HG03354 (cell line): ENCODE measurements around the gene ANP32B.
"Not testable (repeated sequence)": the region's sequence is repeated elsewhere in the genome, so short reads cannot be mapped to it uniquely, and the experiment has no call there.

Experiments
- ATAC-seq: cut with Tn5 transposase; IDR thresholded peaks from one replicate; pipeline ENCODE4 v1.9.1; 2021; ENCODE audit warnings: mild to moderate bottlenecking; ENCODE audit not compliant: unreplicated experiment, poor library complexity, severe bottlenecking

ANP32B gene

GRCh38 chr9:97987487-97987886, 4.3 kb downstream of the ANP32B start:
- ATAC-seq, result no peak

- no peak for ATAC-seq
Measured at GRCh38 chr9:97990259-97990658, 7.1 kb downstream of the ANP32B start.

- ATAC-seq, result no peak
Measured at GRCh38 chr9:97991818-97992217, 8.7 kb downstream of the ANP32B start.

GRCh38 chr9:97992219-97992618, 9.1 kb downstream of the ANP32B start:
- no peak for ATAC-seq

- ATAC-seq, result no peak
Measured at GRCh38 chr9:97993000-97993399, 9.9 kb downstream of the ANP32B start.

GRCh38 chr9:97994703-97995102, 11.6 kb downstream of the ANP32B start:
- ATAC-seq, result no peak

- not testable (repeated sequence) for ATAC-seq
Measured at GRCh38 chr9:97996676-97997075, 13.5 kb downstream of the ANP32B start.

GRCh38 chr9:97997330-97998276, 14.5 kb downstream of the ANP32B start:
- no peak for ATAC-seq

- ATAC-seq, result no peak
Measured at GRCh38 chr9:98002808-98003207, 19.7 kb downstream of the ANP32B start.

GRCh38 chr9:98006127-98006796, 23.1 kb downstream of the ANP32B start:
- ATAC-seq, result no peak

- no peak for ATAC-seq
Measured at GRCh38 chr9:98007251-98007928, 24.2 kb downstream of the ANP32B start.

- ATAC-seq, result no peak
Measured at GRCh38 chr9:98008764-98009163, 25.6 kb downstream of the ANP32B start.

GRCh38 chr9:98009437-98009836, 26.3 kb downstream of the ANP32B start:
- ATAC-seq, result no peak

GRCh38 chr9:98009936-98010335, 26.8 kb downstream of the ANP32B start:
- ATAC-seq, result no peak

- peak; percentile 92 for ATAC-seq
Measured at GRCh38 chr9:98010445-98010844, 27.3 kb downstream of the ANP32B start.

- ATAC-seq, result no peak
Measured at GRCh38 chr9:98011122-98011521, 28.0 kb downstream of the ANP32B start.

GRCh38 chr9:98016137-98016680, 33.1 kb downstream of the ANP32B start:
- ATAC-seq, result no peak

GRCh38 chr9:98017306-98017705, 34.2 kb downstream of the ANP32B start:
- ATAC-seq, result no peak

GRCh38 chr9:98018347-98018746, 35.2 kb downstream of the ANP32B start:
- ATAC-seq, result no peak

GRCh38 chr9:98019098-98019497, 36.0 kb downstream of the ANP32B start:
- ATAC-seq, result no peak
